ENCODE results near the gene MARCHF3.

MARCHF3 gene

GRCh38 chr5:126987271-126987899 is 43.0 kb downstream of the MARCHF3 start:
- Mint-ChIP-seq H3K9me3 (no peaks in the 10 kb centered on the region), H3K4me3 (peak overlapping the region; percentile 78), H3K4me1 (peaks cover 67% of the 10 kb centered on the region), H3K36me3 (no peaks in the 10 kb centered on the region), H3K27me3 (no peaks in the 10 kb centered on the region), H3K27ac (peak overlapping the region; percentile 98)

- Mint-ChIP-seq H3K27me3 (no peaks in the 10 kb centered on the region), H3K9me3 (no peaks in the 10 kb centered on the region), H3K4me1 (peaks cover 56% of the 10 kb centered on the region), H3K27ac (peak overlapping the region; percentile 53), H3K4me3 (no peak overlapping the region), H3K36me3 (no peaks in the 10 kb centered on the region)
Observed at GRCh38 chr5:126984632-126985031, 45.7 kb downstream of the MARCHF3 start.

GRCh38 chr5:126983874-126984266 is 46.5 kb downstream of the MARCHF3 start:
- Mint-ChIP-seq H3K9me3 (no peaks in the 10 kb centered on the region), H3K27me3 (no peaks in the 10 kb centered on the region), H3K27ac (peak overlapping the region; percentile 24), H3K36me3 (no peaks in the 10 kb centered on the region), H3K4me3 (no peak overlapping the region), H3K4me1 (peaks cover 51% of the 10 kb centered on the region)

- no peak overlapping the region for H3K4me3 Mint-ChIP-seq
- H3K9me3 Mint-ChIP-seq, result no peaks in the 10 kb centered on the region
- H3K4me1 Mint-ChIP-seq, result peaks cover 44% of the 10 kb centered on the region
- H3K27ac Mint-ChIP-seq, result peak overlapping the region; percentile 81
- H3K36me3 Mint-ChIP-seq, result no peaks in the 10 kb centered on the region
- no peaks in the 10 kb centered on the region for H3K27me3 Mint-ChIP-seq
Observed at GRCh38 chr5:126982926-126983873, 47.2 kb downstream of the MARCHF3 start.

GRCh38 chr5:126982202-126982601 is 48.2 kb downstream of the MARCHF3 start:
- no peak overlapping the region for H3K27ac Mint-ChIP-seq
- peaks cover 34% of the 10 kb centered on the region for H3K4me1 Mint-ChIP-seq
- H3K9me3 Mint-ChIP-seq, result no peaks in the 10 kb centered on the region
- H3K27me3 Mint-ChIP-seq, result no peaks in the 10 kb centered on the region
- no peak overlapping the region for H3K4me3 Mint-ChIP-seq
- H3K36me3 Mint-ChIP-seq, result no peaks in the 10 kb centered on the region

GRCh38 chr5:126981701-126982100 is 48.7 kb downstream of the MARCHF3 start:
- Mint-ChIP-seq H3K4me3 (no peak overlapping the region), H3K27me3 (no peaks in the 10 kb centered on the region), H3K9me3 (no peaks in the 10 kb centered on the region), H3K27ac (no peak overlapping the region), H3K4me1 (peaks cover 32% of the 10 kb centered on the region), H3K36me3 (no peaks in the 10 kb centered on the region)

- H3K36me3 Mint-ChIP-seq, result no peaks in the 10 kb centered on the region
- no peak overlapping the region for H3K27ac Mint-ChIP-seq
- no peaks in the 10 kb centered on the region for H3K9me3 Mint-ChIP-seq
- H3K27me3 Mint-ChIP-seq, result no peaks in the 10 kb centered on the region
- H3K4me3 Mint-ChIP-seq, result no peak overlapping the region
- peaks cover 31% of the 10 kb centered on the region for H3K4me1 Mint-ChIP-seq
Observed at GRCh38 chr5:126981222-126981621, 49.1 kb downstream of the MARCHF3 start.

GRCh38 chr5:126978258-126978657 is 52.1 kb downstream of the MARCHF3 start:
- H3K27ac Mint-ChIP-seq, result no peak overlapping the region
- H3K4me1 Mint-ChIP-seq, result peaks cover 26% of the 10 kb centered on the region
- H3K9me3 Mint-ChIP-seq, result no peaks in the 10 kb centered on the region
- H3K4me3 Mint-ChIP-seq, result no peak overlapping the region
- H3K27me3 Mint-ChIP-seq, result no peaks in the 10 kb centered on the region
- no peaks in the 10 kb centered on the region for H3K36me3 Mint-ChIP-seq

- no peak overlapping the region for H3K4me3 Mint-ChIP-seq
- no peaks in the 10 kb centered on the region for H3K9me3 Mint-ChIP-seq
- H3K27ac Mint-ChIP-seq, result peak overlapping the region; percentile 43
- no peaks in the 10 kb centered on the region for H3K36me3 Mint-ChIP-seq
- no peaks in the 10 kb centered on the region for H3K27me3 Mint-ChIP-seq
- H3K4me1 Mint-ChIP-seq, result peaks cover 33% of the 10 kb centered on the region
Observed at GRCh38 chr5:126976520-126977172, 53.7 kb downstream of the MARCHF3 start.

- H3K4me3 Mint-ChIP-seq, result no peak overlapping the region
- H3K4me1 Mint-ChIP-seq, result peaks cover 40% of the 10 kb centered on the region
- H3K36me3 Mint-ChIP-seq, result no peaks in the 10 kb centered on the region
- H3K27me3 Mint-ChIP-seq, result no peaks in the 10 kb centered on the region
- H3K9me3 Mint-ChIP-seq, result no peaks in the 10 kb centered on the region
- no peak overlapping the region for H3K27ac Mint-ChIP-seq
Observed at GRCh38 chr5:126975796-126976195, 54.6 kb downstream of the MARCHF3 start.

GRCh38 chr5:126973193-126973592 is 57.2 kb downstream of the MARCHF3 start:
- no peaks in the 10 kb centered on the region for H3K27me3 Mint-ChIP-seq
- H3K4me1 Mint-ChIP-seq, result peaks cover 44% of the 10 kb centered on the region
- peaks cover 2% of the 10 kb centered on the region for H3K36me3 Mint-ChIP-seq
- no peaks in the 10 kb centered on the region for H3K9me3 Mint-ChIP-seq
- H3K27ac Mint-ChIP-seq, result peak overlapping the region; percentile 97
- peak overlapping the region; percentile 78 for H3K4me3 Mint-ChIP-seq

GRCh38 chr5:126972062-126972895 is 58.1 kb downstream of the MARCHF3 start:
- Mint-ChIP-seq H3K27me3 (no peaks in the 10 kb centered on the region), H3K4me1 (peaks cover 44% of the 10 kb centered on the region), H3K4me3 (peak overlapping the region; percentile 78), H3K27ac (peak overlapping the region; percentile 97), H3K9me3 (no peaks in the 10 kb centered on the region), H3K36me3 (peaks cover 2% of the 10 kb centered on the region)

GRCh38 chr5:126971455-126972031 is 58.8 kb downstream of the MARCHF3 start:
- Mint-ChIP-seq H3K36me3 (peaks cover 2% of the 10 kb centered on the region), H3K4me3 (peak overlapping the region; percentile 11), H3K27me3 (no peaks in the 10 kb centered on the region), H3K9me3 (no peaks in the 10 kb centered on the region), H3K27ac (peak overlapping the region; percentile 97), H3K4me1 (peaks cover 39% of the 10 kb centered on the region)

GRCh38 chr5:126970517-126971017 is 59.8 kb downstream of the MARCHF3 start:
- peak overlapping the region; percentile 56 for H3K27ac Mint-ChIP-seq
- H3K27me3 Mint-ChIP-seq, result no peaks in the 10 kb centered on the region
- no peaks in the 10 kb centered on the region for H3K9me3 Mint-ChIP-seq
- H3K4me3 Mint-ChIP-seq, result no peak overlapping the region
- peaks cover 2% of the 10 kb centered on the region for H3K36me3 Mint-ChIP-seq
- peaks cover 37% of the 10 kb centered on the region for H3K4me1 Mint-ChIP-seq

GRCh38 chr5:126969548-126969947 is 60.8 kb downstream of the MARCHF3 start:
- Mint-ChIP-seq H3K27me3 (no peaks in the 10 kb centered on the region), H3K27ac (no peak overlapping the region), H3K4me1 (peaks cover 36% of the 10 kb centered on the region), H3K36me3 (peaks cover 2% of the 10 kb centered on the region), H3K4me3 (no peak overlapping the region), H3K9me3 (no peaks in the 10 kb centered on the region)

All from activated naive CD4-positive, alpha-beta T cell treated with anti-CD3 and anti-CD28 coated beads, Interleukin-2, amount 50 U/mL, for 24 hours (primary cell).